ENCODE measurements around the gene ZRANB1.

ZRANB1 gene

DNA sequence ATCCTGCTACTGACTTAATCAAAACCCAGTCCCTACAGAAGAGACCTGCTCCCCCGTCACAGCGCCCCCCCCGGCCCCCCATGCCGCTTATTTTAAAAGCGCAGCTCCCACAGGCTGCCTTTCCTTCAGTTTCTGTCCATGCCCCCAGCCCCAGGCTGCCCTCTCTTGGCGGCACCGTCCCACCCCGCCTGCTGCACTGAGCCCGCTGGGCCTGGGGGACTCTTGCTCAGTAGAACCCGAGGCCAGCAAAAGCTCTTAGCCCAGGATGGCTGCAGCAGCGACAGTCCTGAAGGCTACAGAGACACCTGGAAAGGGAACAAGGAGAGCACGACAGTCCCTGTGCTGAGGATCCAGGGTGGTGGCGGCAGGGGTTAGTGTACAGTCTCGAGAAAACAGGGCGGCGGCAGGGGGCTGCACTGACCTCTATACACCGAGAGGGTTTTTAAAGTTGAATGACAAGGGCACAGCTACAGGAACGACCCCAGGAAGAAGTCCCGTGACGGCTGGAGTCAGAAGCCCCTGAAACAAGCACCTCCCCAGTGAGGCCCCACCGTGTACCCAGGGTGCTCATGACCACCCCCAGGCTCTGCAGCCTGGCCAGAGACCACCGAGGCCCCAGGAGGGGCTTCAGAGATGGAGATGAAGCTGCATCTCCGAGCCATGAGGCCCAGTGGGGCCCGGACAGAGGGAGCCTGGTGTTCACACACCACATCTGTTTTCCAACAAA, 54.4 kb downstream of the ZRANB1 start:
- DNase-seq, result no peak

DNA sequence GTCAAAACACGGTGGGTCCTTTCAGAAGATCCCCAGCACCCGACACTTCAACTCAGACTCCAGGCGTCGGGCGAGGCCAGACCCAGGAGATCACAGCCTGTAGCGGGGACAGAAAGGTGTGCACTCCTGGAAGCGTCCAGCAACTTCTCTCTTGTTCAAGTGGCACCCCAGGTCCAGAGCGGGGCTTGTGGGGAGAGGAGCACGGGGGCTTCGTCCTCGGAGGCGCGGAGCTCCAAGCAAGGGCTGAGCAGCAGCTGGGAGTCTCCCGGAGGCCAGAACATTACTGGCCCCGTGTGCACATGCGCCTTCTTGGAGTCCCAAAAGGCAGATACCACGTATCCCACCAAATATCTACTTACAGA, 54.9 kb downstream of the ZRANB1 start:
- DNase-seq, result no peak

DNA sequence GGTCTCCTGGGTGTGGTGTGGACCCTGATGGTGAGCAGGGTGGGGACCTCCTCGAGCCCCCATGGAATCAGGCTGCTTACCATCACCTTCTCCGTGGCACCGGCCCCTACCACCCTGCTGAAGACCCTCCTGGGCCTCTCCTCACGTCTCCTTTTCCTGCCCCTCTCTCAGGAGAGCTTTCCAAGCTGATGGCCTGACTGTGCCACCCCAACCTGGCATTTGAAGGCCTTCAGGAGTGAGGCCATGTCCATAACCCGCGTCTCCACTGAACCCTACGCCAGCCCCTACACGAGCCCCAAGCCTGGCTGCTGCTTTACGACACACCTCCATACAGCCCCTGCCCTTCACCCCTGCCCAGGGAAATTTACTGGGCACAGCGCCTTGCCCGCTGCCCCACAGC, 55.4 kb downstream of the ZRANB1 start:
- no peak for DNase-seq

DNA sequence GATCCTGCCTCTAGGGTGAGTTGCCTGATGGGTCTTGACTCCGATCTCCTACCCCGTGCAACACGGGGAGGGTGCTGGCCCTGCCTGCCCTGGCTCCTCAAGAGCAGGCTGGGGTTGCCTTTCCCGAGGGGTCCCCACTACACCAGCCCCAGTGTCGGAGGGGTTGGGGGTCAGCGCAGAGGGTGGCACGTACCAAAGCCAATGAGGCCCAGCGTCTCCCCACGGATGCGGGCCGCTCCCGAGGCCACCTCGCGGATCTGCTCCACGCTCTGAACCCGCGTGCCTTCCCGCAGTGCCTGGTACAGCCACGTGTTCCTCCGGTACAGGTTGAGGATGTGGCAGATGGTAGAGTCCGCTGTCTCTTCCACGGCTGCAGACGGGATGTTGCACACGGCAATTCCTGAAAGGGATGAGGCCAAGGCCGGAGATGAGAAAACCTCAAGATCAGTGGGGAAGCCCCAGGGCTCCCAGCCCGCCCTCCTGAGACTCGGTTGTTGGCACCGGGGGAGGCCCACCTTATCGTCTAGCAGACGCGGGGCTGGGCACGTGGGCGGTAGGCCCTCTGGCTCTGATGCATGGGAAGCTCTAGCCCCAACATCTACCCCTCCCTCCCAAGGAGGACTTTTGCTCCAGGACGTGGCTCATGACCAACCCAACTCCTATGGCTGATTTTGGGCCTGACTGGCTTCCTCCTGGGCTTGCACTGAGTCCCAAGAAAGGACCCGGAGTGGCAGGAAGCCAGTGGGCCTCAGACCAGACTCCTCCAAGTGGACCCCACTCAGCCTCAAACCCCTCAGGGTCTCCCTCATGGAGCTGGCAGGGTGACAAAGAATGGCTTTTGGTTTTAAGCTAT, 56.1 kb downstream of the ZRANB1 start:
- no peak for DNase-seq

DNA sequence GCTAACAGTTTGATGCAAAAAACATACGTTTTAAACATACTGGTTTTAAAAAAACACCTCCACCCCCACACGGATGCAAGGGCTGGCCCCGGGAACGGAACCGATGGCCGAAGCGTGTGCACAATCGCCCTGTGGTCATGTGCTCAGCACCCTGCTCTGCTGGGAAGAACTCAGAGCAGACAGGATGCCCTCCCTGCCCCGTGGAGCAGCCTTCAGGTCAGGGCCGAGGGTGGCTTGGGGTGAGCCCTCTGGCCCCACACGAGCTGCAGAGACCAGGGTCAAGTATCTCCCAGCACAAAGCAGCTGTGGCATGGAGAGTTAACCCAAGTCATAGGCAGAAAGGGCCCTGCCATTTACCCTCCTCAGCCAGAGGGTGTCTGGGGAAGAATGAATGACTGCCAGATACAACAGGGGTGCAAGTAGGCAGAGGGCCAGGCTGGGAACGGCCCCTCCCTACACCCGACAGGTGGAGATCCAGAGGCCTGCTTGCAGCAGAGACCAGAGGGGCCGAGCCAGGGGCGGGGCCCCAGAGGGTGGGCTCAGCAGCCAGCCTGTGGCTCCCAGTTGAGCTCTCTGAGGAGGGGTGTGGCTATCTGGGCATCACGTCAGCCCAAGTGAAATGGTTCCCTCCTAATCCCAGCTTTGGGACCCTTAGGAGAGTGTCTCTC, 56.8 kb downstream of the ZRANB1 start:
- DNase-seq, result no peak

GRCh38 chr10:124999433-125000365, 57.8 kb downstream of the ZRANB1 start:
- no peak for DNase-seq

DNA sequence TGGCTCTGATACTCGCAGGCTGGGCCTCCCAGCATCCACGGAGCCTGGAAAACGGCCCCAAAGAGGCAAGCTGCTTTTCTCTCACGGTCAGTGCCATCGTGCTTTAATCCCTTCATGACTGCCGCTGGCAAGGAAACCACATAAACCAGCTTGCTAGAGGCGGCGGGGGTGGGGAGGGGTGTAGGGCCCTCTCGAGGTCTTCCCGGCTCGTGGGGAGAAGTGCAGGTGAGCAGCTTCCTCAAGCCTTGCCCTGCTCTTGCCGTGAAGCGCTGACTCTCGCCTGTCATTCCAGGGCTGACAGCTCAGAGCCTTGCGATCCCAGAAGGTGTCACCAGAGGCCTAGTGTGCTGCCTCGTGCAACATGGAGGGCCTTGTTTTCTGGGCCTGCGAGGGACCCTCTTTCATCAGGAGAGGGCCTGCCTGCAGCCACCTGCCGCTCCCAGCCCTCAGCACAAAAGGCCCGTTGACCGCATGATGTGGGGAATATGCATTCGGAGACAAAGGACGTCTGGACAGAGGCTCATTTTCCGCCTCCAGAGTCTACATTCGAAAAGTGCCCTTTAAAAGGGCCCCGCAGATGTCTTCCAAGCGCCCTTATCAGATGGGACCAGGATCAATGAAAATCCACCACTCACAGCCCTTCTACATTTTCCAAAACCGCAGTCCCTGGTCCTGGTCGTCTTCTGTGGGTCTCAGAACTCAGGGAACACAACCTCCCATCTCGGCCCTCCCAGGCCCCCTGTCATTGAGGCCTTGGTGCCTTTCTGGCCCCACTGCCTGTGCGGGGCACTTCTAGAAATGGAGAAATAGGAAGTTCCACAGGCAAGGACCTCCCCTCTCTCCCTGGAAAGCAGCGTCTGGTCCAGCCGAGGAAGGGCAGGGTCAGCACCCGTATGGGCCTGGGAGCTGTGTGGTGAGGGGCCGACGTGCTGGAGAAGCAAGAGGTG, 58.7 kb downstream of the ZRANB1 start:
- DNase-seq, result no peak

DNA sequence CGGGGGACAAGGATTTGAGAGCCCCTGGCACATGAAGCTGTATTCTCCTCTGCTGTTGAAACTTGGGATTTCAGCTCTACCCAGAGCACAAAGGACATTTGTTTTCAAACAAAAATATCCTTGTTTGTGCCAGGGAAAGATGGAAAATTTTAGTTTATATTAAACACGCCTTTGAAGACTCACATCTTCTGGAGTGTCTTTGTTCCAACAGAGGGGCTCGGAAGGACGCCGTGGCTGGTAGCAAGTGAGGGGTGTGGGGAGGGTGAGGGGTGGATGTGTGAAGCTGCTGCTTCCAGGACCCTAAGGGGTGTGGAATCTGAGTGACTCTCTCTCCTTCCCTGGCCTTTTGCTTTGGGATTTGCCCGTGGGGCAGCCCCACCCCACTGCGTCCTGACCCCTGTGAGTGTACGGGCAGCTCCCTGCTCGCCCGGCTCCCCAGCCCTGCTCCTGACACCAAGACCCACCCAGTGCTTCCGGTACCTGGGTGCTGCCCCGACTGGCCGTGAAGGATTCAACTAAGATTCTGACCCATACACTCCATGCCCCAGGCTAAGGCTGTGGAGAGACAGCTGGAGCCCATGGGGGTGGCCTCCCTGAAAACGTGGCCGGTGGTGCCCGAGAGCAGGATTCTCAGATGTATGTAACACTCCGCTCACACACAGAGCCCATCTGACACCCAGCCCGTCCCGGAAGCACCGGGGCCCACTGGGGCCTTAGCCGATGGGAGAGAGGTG, 59.6 kb downstream of the ZRANB1 start:
- no peak for DNase-seq

DNA sequence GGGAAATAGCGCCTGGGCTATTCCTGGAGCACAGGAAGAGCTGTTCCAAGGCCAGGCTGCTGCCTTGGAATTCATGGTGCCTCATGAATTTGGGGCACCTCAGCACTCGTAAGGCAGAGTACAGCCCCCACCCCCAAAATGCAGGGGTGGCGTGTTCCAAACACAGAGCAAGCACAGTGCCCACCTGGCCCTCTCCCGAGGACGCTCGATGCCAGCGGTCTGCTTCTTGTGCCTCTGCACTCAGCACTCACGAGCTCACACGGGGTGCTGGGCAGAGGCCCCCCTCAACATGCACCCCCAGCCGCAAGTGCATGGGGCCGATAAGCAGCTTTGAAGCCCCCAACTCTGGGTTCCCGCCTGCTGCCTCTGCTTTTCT, 60.1 kb downstream of the ZRANB1 start:
- no peak for DNase-seq

GRCh38 chr10:125002423-125003145, 60.7 kb downstream of the ZRANB1 start:
- no peak for DNase-seq

GRCh38 chr10:125003146-125003900, 61.4 kb downstream of the ZRANB1 start:
- no peak for DNase-seq

DNA sequence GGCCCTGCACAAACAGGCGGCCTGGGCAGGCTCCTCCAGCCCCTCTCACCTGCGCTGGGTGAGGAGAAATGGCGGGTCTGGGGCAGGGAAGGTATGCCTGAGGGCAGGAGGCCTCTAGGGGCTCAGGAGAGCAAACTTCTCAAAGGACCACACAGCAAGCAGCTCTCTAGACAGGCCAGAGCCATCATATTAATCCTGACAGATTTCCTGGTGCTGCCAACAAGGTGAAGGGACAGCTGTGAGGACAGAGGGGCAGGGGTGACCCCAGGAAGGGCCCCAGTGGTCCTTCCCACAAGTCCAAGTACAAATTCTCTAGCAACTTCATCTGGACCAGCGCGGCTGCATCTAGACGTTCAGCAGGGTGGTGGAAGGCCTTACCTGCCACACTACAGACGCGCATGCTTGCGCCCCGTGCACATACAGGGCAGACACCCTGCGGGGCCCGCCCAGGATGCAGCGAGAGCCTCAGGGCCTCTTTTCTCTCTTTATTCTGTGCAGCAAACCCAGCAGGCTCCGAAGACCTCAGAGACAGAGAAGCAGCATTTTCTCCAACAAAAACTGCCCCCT, 62.1 kb downstream of the ZRANB1 start:
- no peak for DNase-seq

GRCh38 chr10:125004571-125005311, 62.8 kb downstream of the ZRANB1 start:
- DNase-seq, result no peak

- DNase-seq, result no peak
Measured at GRCh38 chr10:125005312-125006187, 63.6 kb downstream of the ZRANB1 start.

GRCh38 chr10:125006188-125006680, 64.3 kb downstream of the ZRANB1 start:
- DNase-seq, result no peak

- DNase-seq, result no peak
Measured at GRCh38 chr10:125006921-125007426, 65.1 kb downstream of the ZRANB1 start.

- no peak for DNase-seq
Measured at GRCh38 chr10:125007436-125007835, 65.5 kb downstream of the ZRANB1 start.
